RCC 7860 (cell line): ENCODE results near the gene CHN2.
A peak's percentile ranks its signal among the peaks of the same experiment; 100 is the strongest.

Source experiments
- DNase-seq: peaks from one replicate; pipeline ENCODE4 v3.0.0-alpha.2; 2015; ENCODE audit warnings: low spot score
- FAIRE-seq: peaks from 2 replicates; lab custom pipeline; 2012; peaks lifted over from hg19 to GRCh38; lab: Jason Lieb, UNC

CHN2 gene

GRCh38 chr7:29385214-29385814, 190.7 kb downstream of the CHN2 start:
- DNase-seq, result no peak
- FAIRE-seq, result no peak

- DNase-seq (no peak), FAIRE-seq (no peak)
These were observed 191.7 kb downstream of the CHN2 start for GRCh38 chr7:29386196-29386765.

GRCh38 chr7:29391262-29391661, 196.7 kb downstream of the CHN2 start:
- DNase-seq (no peak), FAIRE-seq (no peak)

GRCh38 chr7:29394321-29394720, 199.7 kb downstream of the CHN2 start:
- FAIRE-seq (no peak), DNase-seq (no peak)

- FAIRE-seq, result no peak
- DNase-seq, result no peak
These were observed 202.0 kb downstream of the CHN2 start for GRCh38 chr7:29396563-29396962.

- DNase-seq (no peak), FAIRE-seq (no peak)
These were observed 202.8 kb downstream of the CHN2 start for GRCh38 chr7:29397398-29397797.

GRCh38 chr7:29398011-29398410, 203.4 kb downstream of the CHN2 start:
- FAIRE-seq (no peak), DNase-seq (no peak)

- no peak for DNase-seq
- FAIRE-seq, result no peak
These were observed 205.9 kb downstream of the CHN2 start for GRCh38 chr7:29400437-29400836.

- no peak for DNase-seq
- no peak for FAIRE-seq
These were observed 207.2 kb downstream of the CHN2 start for GRCh38 chr7:29401769-29402168.

GRCh38 chr7:29405891-29406290, 211.3 kb downstream of the CHN2 start:
- FAIRE-seq, result no peak
- no peak for DNase-seq

- no peak for DNase-seq
- no peak for FAIRE-seq
These were observed 211.8 kb downstream of the CHN2 start for GRCh38 chr7:29406366-29406765.

- peak; percentile 73 for FAIRE-seq
- DNase-seq, result peak; percentile 44
These were observed 214.3 kb downstream of the CHN2 start for GRCh38 chr7:29408841-29409243.

GRCh38 chr7:29410996-29411395, 216.4 kb downstream of the CHN2 start:
- FAIRE-seq, result no peak

GRCh38 chr7:29412912-29413311, 218.3 kb downstream of the CHN2 start:
- no peak for DNase-seq
- no peak for FAIRE-seq

More at GRCh38 chr7:29410996-29411395, 216.4 kb downstream of the CHN2 start:
- DNase-seq, result no peak

- DNase-seq, result no peak
- no peak for FAIRE-seq
These were observed 219.1 kb downstream of the CHN2 start for GRCh38 chr7:29413626-29414136.

GRCh38 chr7:29414216-29414615, 219.6 kb downstream of the CHN2 start:
- DNase-seq, result no peak
- no peak for FAIRE-seq

- DNase-seq (no peak), FAIRE-seq (no peak)
These were observed 220.6 kb downstream of the CHN2 start for GRCh38 chr7:29415215-29415614.

GRCh38 chr7:29416276-29416937, 221.8 kb downstream of the CHN2 start:
- FAIRE-seq (no peak), DNase-seq (no peak)

GRCh38 chr7:29416938-29417305, 222.3 kb downstream of the CHN2 start:
- FAIRE-seq (no peak), DNase-seq (no peak)

GRCh38 chr7:29418056-29418455, 223.5 kb downstream of the CHN2 start:
- DNase-seq (no peak), FAIRE-seq (no peak)

- DNase-seq (no peak), FAIRE-seq (no peak)
These were observed 224.1 kb downstream of the CHN2 start for GRCh38 chr7:29418651-29419050.

- no peak for FAIRE-seq
- no peak for DNase-seq
These were observed 225.4 kb downstream of the CHN2 start for GRCh38 chr7:29420011-29420410.
